ENCODE measurements around the gene MEX3A. TPM values are rescaled to one million over a fixed set of nuclear protein-coding genes. Genes with fewer than 3 reads are reported as not detected.
A peak's percentile ranks its signal among the peaks of the same experiment; 100 is the strongest.

MEX3A gene
- total RNA-seq, 1 experiment from 2014 or later = 68.0 TPM

DNA sequence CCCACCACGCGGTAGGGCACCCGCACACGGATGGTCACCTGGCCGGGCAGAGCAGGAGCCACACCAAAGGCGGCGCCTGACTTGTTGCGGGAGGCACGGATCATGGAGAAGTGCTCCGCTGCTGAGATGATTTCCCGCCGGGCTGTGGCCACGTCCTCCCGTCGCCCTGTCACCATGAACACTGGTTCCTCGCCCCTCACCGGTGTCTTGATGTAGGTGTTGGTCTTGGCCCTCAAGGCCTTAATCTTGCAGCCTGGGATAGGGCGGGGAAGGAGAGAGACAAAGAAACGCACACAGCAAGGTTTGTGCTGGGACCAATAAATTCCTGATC is 4.9 kb downstream of the MEX3A start:
- Histone ChIP-seq H3K18ac (ENCODE audit: insufficient read length, low read depth, low read length) (no peak overlapping the region), H3K27ac (ENCODE audit: insufficient read length, low read depth, low read length) (no peak overlapping the region), H2AFZ (ENCODE audit: low read length) (no peak overlapping the region), H2BK15ac (ENCODE audit: low read depth, low read length) (no peak overlapping the region), H4K91ac (ENCODE audit: insufficient read length, low read depth, low read length) (no peak overlapping the region), H3K9me3 (ENCODE audit: control insufficient read depth, low read depth, low read length) (no peaks in the 10 kb centered on the region), H3K56ac (ENCODE audit: insufficient read length, low read depth, low read length) (no peak overlapping the region), H4K5ac (ENCODE audit: insufficient read length, low read depth, low read length) (no peak overlapping the region), H3K23ac (ENCODE audit: insufficient read length, low read depth, low read length) (no peak overlapping the region), H3K27me3 (ENCODE audit: insufficient read depth, low read length) (no peaks in the 10 kb centered on the region), H3K79me2 (ENCODE audit: insufficient read depth, low read length) (peaks cover 23% of the 10 kb centered on the region; the same call in 1 of the 2 replicates), H2BK5ac (ENCODE audit: insufficient read length, low read length) (no peak overlapping the region), H3K23me2 (ENCODE audit: insufficient read length, low read depth, low read length, poor library complexity, severe bottlenecking) (peaks cover 13% of the 10 kb centered on the region), H3K4me1 (ENCODE audit: insufficient read depth, low read length) (peaks cover 30% of the 10 kb centered on the region), H4K8ac (replicated peaks; ENCODE audit: insufficient read length, low read depth, low read length) (no peak overlapping the region), H3K9ac (ENCODE audit: extremely low read depth, insufficient read length, low read length) (no peak overlapping the region), H3K14ac (ENCODE audit: insufficient read depth, low read length) (no peak overlapping the region), H2BK20ac (ENCODE audit: low read depth, low read length, poor library complexity, severe bottlenecking) (no peak overlapping the region), H2BK12ac (ENCODE audit: insufficient read length, low read depth, low read length) (no peak overlapping the region), H3T11ph (ENCODE audit: low read length) (no peak overlapping the region), H3K79me1 (ENCODE audit: insufficient read depth, low read depth, low read length, poor library complexity, severe bottlenecking) (no peaks in the 10 kb centered on the region), H3K4me2 (ENCODE audit: insufficient read depth, insufficient read length, low read length) (no peak overlapping the region), H3K4ac (ENCODE audit: low read depth, low read length) (no peak overlapping the region), H2AK5ac (ENCODE audit: insufficient read length, low read length) (no peak overlapping the region), H2BK120ac (ENCODE audit: low read depth, low read length, poor library complexity, severe bottlenecking) (no peak overlapping the region), H4K20me1 (ENCODE audit: control insufficient read depth, insufficient read depth, insufficient read length) (no peaks in the 10 kb centered on the region)
- H3K9me3 Mint-ChIP-seq = no peaks in the 10 kb centered on the region; a peak in 1 of 5 replicates
- peaks cover 70 to 75% of the 10 kb centered on the region in 2 experiments for H3K4me1 Mint-ChIP-seq
- H3K27me3 Mint-ChIP-seq (ENCODE audit: low read depth) = no peaks in the 10 kb centered on the region
- no CpG with 5 or more reads among the region's 19 CpGs for WGBS (ENCODE audit: extremely low coverage, insufficient read length, low lambda C conversion rate)
- peak overlapping the region in 2 of 3 experiments; percentile 45 to 86; a peak in 4 of 7 replicates for H3K27ac Mint-ChIP-seq
- no peak for TF ChIP-seq CTCF (conservative IDR thresholded peaks at IDR 0.05)
- DNase-seq = peak; percentile 57
- H3K36me3 Mint-ChIP-seq (ENCODE audit: insufficient read depth in 1 of 3, low read depth in 3 of 3) = peaks cover 20 to 59% (median 56%) of the 10 kb centered on the region in 3 experiments; a peak in 6 of 7 replicates
- no peak overlapping the region; a peak in 2 of 5 replicates for H3K4me3 Mint-ChIP-seq

All from H9 (cell line).